Activated CD8-positive, alpha-beta memory T cell treated with anti-CD3 and anti-CD28 coated beads for 36 hours (primary cell): ENCODE measurements around the gene CARD9. TPM values are rescaled to one million over a fixed set of nuclear protein-coding genes. Genes with fewer than 3 reads are reported as not detected.

Source experiments
- CTCF ChIA-PET: fragments of 350-600 bp; sonication (Branson Sonifier 250); formaldehyde crosslinking; loops from one replicate; lab custom pipeline; 2021; ENCODE audit warnings: antibody characterized with exemption; lab: Charles Lee
- POLR2A ChIA-PET: fragments of 350-600 bp; sonication (Branson Sonifier 250); formaldehyde crosslinking; loops from one replicate; lab custom pipeline; 2021; ENCODE audit warnings: antibody characterized with exemption; lab: Charles Lee
- total RNA-seq, 2 experiments: library from RNA; stranded (reverse); gene quantifications; one replicate each; pipeline ENCODE4 v1.2.3, GENCODE V29; 2021

Gene CARD9
- total RNA-seq, 2 experiments from 2014 or later: 1.8 to 2.7 TPM

GRCh38 chr9:136335296-136336155, 37.9 kb downstream of the CARD9 start:
- ChIA-PET POLR2A (no interaction called here), CTCF (no interaction called here)

- POLR2A ChIA-PET: no interaction called here
- CTCF ChIA-PET: no interaction called here
Measured at GRCh38 chr9:136334541-136334940, 38.9 kb downstream of the CARD9 start.

GRCh38 chr9:136333486-136333885, 40.0 kb downstream of the CARD9 start:
- POLR2A ChIA-PET: no interaction called here

GRCh38 chr9:136333045-136333444, 40.4 kb downstream of the CARD9 start:
- ChIA-PET CTCF (no interaction called here), POLR2A (no interaction called here)

More at GRCh38 chr9:136333486-136333885, 40.0 kb downstream of the CARD9 start:
- CTCF ChIA-PET: no interaction called here

GRCh38 chr9:136332482-136332983, 40.9 kb downstream of the CARD9 start:
- CTCF ChIA-PET: interaction anchor here (0.7 kb wide), 1 partner anchor 85 kb away, joined by 4 read pairs; no protein-coding TSS in a partner anchor
- POLR2A ChIA-PET: no interaction called here

- POLR2A ChIA-PET: no interaction called here
Measured at GRCh38 chr9:136331556-136332481, 41.6 kb downstream of the CARD9 start.

GRCh38 chr9:136331030-136331429, 42.4 kb downstream of the CARD9 start:
- POLR2A ChIA-PET: no interaction called here

More at GRCh38 chr9:136331556-136332481, 41.6 kb downstream of the CARD9 start:
- CTCF ChIA-PET: interaction anchor here (0.7 kb wide), 1 partner anchor 86 kb away, joined by 4 read pairs; no protein-coding TSS in a partner anchor

GRCh38 chr9:136330406-136330990, 43.0 kb downstream of the CARD9 start:
- POLR2A ChIA-PET: no interaction called here
- CTCF ChIA-PET: no interaction called here

More at GRCh38 chr9:136331030-136331429, 42.4 kb downstream of the CARD9 start:
- CTCF ChIA-PET: no interaction called here

- CTCF ChIA-PET: no interaction called here
Measured at GRCh38 chr9:136329636-136330405, 43.6 kb downstream of the CARD9 start.

GRCh38 chr9:136329211-136329627, 44.2 kb downstream of the CARD9 start:
- POLR2A ChIA-PET: no interaction called here
- CTCF ChIA-PET: no interaction called here

More at GRCh38 chr9:136329636-136330405, 43.6 kb downstream of the CARD9 start:
- POLR2A ChIA-PET: no interaction called here

GRCh38 chr9:136328622-136329041, 44.8 kb downstream of the CARD9 start:
- ChIA-PET CTCF (no interaction called here), POLR2A (no interaction called here)

- CTCF ChIA-PET: no interaction called here
- POLR2A ChIA-PET: no interaction called here
Measured at GRCh38 chr9:136328011-136328621, 45.4 kb downstream of the CARD9 start.

GRCh38 chr9:136327304-136327974, 46.0 kb downstream of the CARD9 start, which contains the start of gene GPSM1:
TSS of gene GPSM1 (plus strand) at chr9:136327539. CDS start at chr9:136327696, 157 bp downstream.
- POLR2A ChIA-PET: no interaction called here
- CTCF ChIA-PET: no interaction called here

GRCh38 chr9:136326761-136327303, 46.6 kb downstream of the CARD9 start:
- POLR2A ChIA-PET: no interaction called here
- CTCF ChIA-PET: interaction anchor here (0.6 kb wide), 2 partner anchors 237 to 754 kb away, joined by 3 read pairs; no protein-coding TSS in a partner anchor

GRCh38 chr9:136326061-136326760, 47.3 kb downstream of the CARD9 start:
- CTCF ChIA-PET: interaction anchor here (0.6 kb wide), 2 partner anchors 236 to 754 kb away, joined by 3 read pairs; no protein-coding TSS in a partner anchor
- POLR2A ChIA-PET: no interaction called here

- CTCF ChIA-PET: no interaction called here
- POLR2A ChIA-PET: no interaction called here
Measured at GRCh38 chr9:136325358-136325757, 48.1 kb downstream of the CARD9 start.
